SK-N-SH (cell line): ENCODE measurements around the gene AK5. TPM values are rescaled to one million over a fixed set of nuclear protein-coding genes. Genes with fewer than 3 reads are reported as not detected.

ENCODE experiments used
- CTCF ChIA-PET: fragments of 300-600, 350-600 bp; formaldehyde crosslinking; extraction: SDS; loops from one replicate; lab custom pipeline; 2021; lab: Yijun Ruan, JAX
- POLR2A ChIA-PET: fragments of 350-600 bp; sonication (Branson Sonifier 250); formaldehyde crosslinking; extraction: SDS; loops from one replicate; lab custom pipeline; 2020; ENCODE audit warnings: antibody characterized with exemption, inconsistent platforms; lab: Yijun Ruan, JAX
- DNase-seq: peaks from one replicate; pipeline ENCODE4 v3.0.0; 2012
- H2AFZ ChIP-seq: fragments of 200-600 bp; sonication (generic); 2 replicates; pipeline ENCODE4 v1.8.1; 2016; ENCODE audit warnings: antibody characterized with exemption, mild to moderate bottlenecking, low read depth
- H3F3A ChIP-seq: fragments of 200-600 bp; sonication (generic); replicated peaks from 2 replicates; pipeline ENCODE3; 2016; ENCODE audit warnings: antibody characterized with exemption, mild to moderate bottlenecking; ENCODE audit not compliant: insufficient read depth
- H3K27ac ChIP-seq, 2 experiments: fragments of 200-500 bp in 1 of 2; fragments of 200-600 bp in 1 of 2; sonication (Bioruptor generic) in 1 of 2; sonication (generic), shearing (Covaris generic) in 1 of 2; 2 replicates each; pipeline versions ENCODE4 v1.5.1 to v1.6.1; 2014 to 2016; ENCODE audit warnings: low read depth in 2 of 2, inconsistent platforms in 1 of 2, low read length in 1 of 2, mild to moderate bottlenecking in 1 of 2, mixed read lengths in 1 of 2
- H3K27me3 ChIP-seq: fragments of 200-600 bp; sonication (generic), shearing (Covaris generic); 2 replicates; pipeline ENCODE4 v1.6.1; 2016; ENCODE audit warnings: mixed run types; ENCODE audit not compliant: insufficient read depth
- H3K36me3 ChIP-seq, 2 experiments: fragments of 200-500 bp in 1 of 2; fragments of 200-600 bp in 1 of 2; sonication (Bioruptor generic) in 1 of 2; sonication (generic) in 1 of 2; replicated peaks in 1 of 2; 2 replicates each; pipeline versions ENCODE3 to v1.5.1; 2014 to 2016; ENCODE audit warnings: low read length in 1 of 2, mild to moderate bottlenecking in 1 of 2; ENCODE audit not compliant: insufficient read depth in 2 of 2, control insufficient read depth in 1 of 2
- H3K4me1 ChIP-seq, 2 experiments: fragments of 200-500 bp in 1 of 2; fragments of 200-600 bp in 1 of 2; sonication (Bioruptor generic) in 1 of 2; sonication (generic), shearing (Covaris generic) in 1 of 2; 2 replicates each; pipeline versions ENCODE4 v1.5.1 to v1.6.1; 2014 to 2016; ENCODE audit warnings: low read depth in 1 of 2, low read length in 1 of 2, mixed run types in 1 of 2; ENCODE audit not compliant: insufficient read depth in 2 of 2, control insufficient read depth in 1 of 2
- H3K4me2 ChIP-seq: fragments of 200-600 bp; sonication (generic), shearing (Covaris generic); 2 replicates; pipeline ENCODE4 v1.6.1; 2017; ENCODE audit warnings: mixed run types
- H3K4me3 ChIP-seq, 2 experiments: fragments of 200-500 bp in 1 of 2; fragments of 200-600 bp in 1 of 2; sonication (Bioruptor generic) in 1 of 2; sonication (generic), shearing (Covaris generic) in 1 of 2; 2 replicates each; pipeline versions ENCODE4 v1.5.1 to v1.8.1; 2014 to 2016; ENCODE audit warnings: low read depth in 2 of 2, inconsistent platforms in 1 of 2, low read length in 1 of 2, mild to moderate bottlenecking in 1 of 2, mixed read lengths in 1 of 2, moderate library complexity in 1 of 2
- H3K79me2 ChIP-seq: fragments of 200-600 bp; sonication (generic); 2 replicates; pipeline ENCODE4 v1.8.1; 2017; ENCODE audit warnings: mild to moderate bottlenecking; ENCODE audit not compliant: insufficient read depth
- H3K9ac ChIP-seq: fragments of 200-600 bp; sonication (generic); 2 replicates; pipeline ENCODE4 v1.6.1; 2017; ENCODE audit warnings: mixed run types
- H3K9me2 ChIP-seq: fragments of 200-600 bp; sonication (generic); 2 replicates; pipeline ENCODE4 v1.6.1; 2017; ENCODE audit warnings: mixed run types
- H3K9me3 ChIP-seq: fragments of 200-600 bp; sonication (generic); 2 replicates; pipeline ENCODE4 v1.6.1; 2017; ENCODE audit warnings: mixed run types, mild to moderate bottlenecking, moderate library complexity
- H4K20me1 ChIP-seq: fragments of 200-600 bp; sonication (generic); 2 replicates; pipeline ENCODE4 v1.6.1; 2017; ENCODE audit warnings: mild to moderate bottlenecking, mixed run types; ENCODE audit not compliant: insufficient read depth
- FOSL2 ChIP-seq: IDR thresholded peaks from 2 replicates; pipeline ENCODE4 v1.4.0; 2012; ENCODE audit warnings: low read depth, mild to moderate bottlenecking, moderate library complexity, borderline replicate concordance
- FOXM1 ChIP-seq: IDR thresholded peaks from 2 replicates; pipeline ENCODE4 v1.4.0; 2012; ENCODE audit warnings: low read depth, mild to moderate bottlenecking
- MXI1 ChIP-seq: IDR thresholded peaks from 2 replicates; pipeline ENCODE4 v1.6.1; 2012; ENCODE audit warnings: mild to moderate bottlenecking, low read depth, low read length, improper control_type of control experiment
- NFIC ChIP-seq: IDR thresholded peaks from 2 replicates; pipeline ENCODE4 v1.4.0; 2012; ENCODE audit warnings: borderline replicate concordance
- POLR2AphosphoS5 ChIP-seq: IDR thresholded peaks from 2 replicates; pipeline ENCODE4 v1.6.1; 2012; ENCODE audit warnings: low read depth, low read length
- RAD21 ChIP-seq: IDR thresholded peaks from 2 replicates; pipeline ENCODE4 v1.6.1; 2012; ENCODE audit warnings: mild to moderate bottlenecking, low read length
- RCOR1 ChIP-seq: fragments of 150-350 bp; IDR thresholded peaks from 2 replicates; pipeline ENCODE4 v1.6.1; 2017; ENCODE audit warnings: antibody characterized with exemption, low read length
- RFX5 ChIP-seq: IDR thresholded peaks from 2 replicates; pipeline ENCODE4 v1.6.1; 2012; ENCODE audit warnings: mild to moderate bottlenecking, improper control_type of control experiment, low read length
- RXRA ChIP-seq: IDR thresholded peaks from 2 replicates; pipeline ENCODE4 v1.4.0; 2012; ENCODE audit warnings: low read depth, mild to moderate bottlenecking, borderline replicate concordance
- SMC3 ChIP-seq: IDR thresholded peaks from 2 replicates; pipeline ENCODE4 v1.6.1; 2012; ENCODE audit warnings: low read depth, low read length, improper control_type of control experiment
- TAF1 ChIP-seq: IDR thresholded peaks from 2 replicates; pipeline ENCODE4 v1.6.1; 2012; ENCODE audit warnings: low read depth, mild to moderate bottlenecking, low read length, moderate library complexity, borderline replicate concordance
- TCF12 ChIP-seq: IDR thresholded peaks from 2 replicates; pipeline ENCODE4 v1.4.0; 2012
- WGBS: methylation state at CpG from one replicate; pipeline ENCODE4 v1.1.6; 2017; ENCODE audit warnings: low lambda C conversion rate; 5-methylcytosine and 5-hydroxymethylcytosine counted together
- polyA plus RNA-seq, 3 experiments: library from polyadenylated mRNA; depleted of rRNA; stranded (reverse); fragments of >200 nt; gene quantifications; 2 replicates each; pipeline ENCODE4 v1.2.3, GENCODE V29; 2012
- TF ChIP-seq, protein P1 (sequence below): IDR thresholded peaks from 2 replicates; pipeline ENCODE4 v1.4.0; 2012; ENCODE audit warnings: low read depth, borderline replicate concordance
- TF ChIP-seq, protein P2 (sequence below): IDR thresholded peaks from 2 replicates; pipeline ENCODE4 v1.6.1; 2012; ENCODE audit warnings: mild to moderate bottlenecking, low read depth, low read length, moderate library complexity
- TF ChIP-seq, protein P3 (sequence below): IDR thresholded peaks from 2 replicates; pipeline ENCODE4 v1.4.0; 2012; ENCODE audit warnings: low read depth
- TF ChIP-seq, protein P4 (sequence below): fragments of 150-350 bp; IDR thresholded peaks from 2 replicates; pipeline ENCODE4 v1.6.1; 2017; ENCODE audit warnings: antibody characterized with exemption, low read length, low read depth, borderline replicate concordance
- TF ChIP-seq, protein P5 (sequence below): IDR thresholded peaks from 2 replicates; pipeline ENCODE4; 2012
- TF ChIP-seq, protein P6 (sequence below): fragments of 150-350 bp; IDR thresholded peaks from 2 replicates; pipeline ENCODE4 v1.6.1; 2016; ENCODE audit warnings: mild to moderate bottlenecking, low read depth, low read length

Gene AK5
- polyA plus RNA-seq, 1 of the 3 experiments (the other 2 are of a cell fraction): 22.9 TPM

DNA sequence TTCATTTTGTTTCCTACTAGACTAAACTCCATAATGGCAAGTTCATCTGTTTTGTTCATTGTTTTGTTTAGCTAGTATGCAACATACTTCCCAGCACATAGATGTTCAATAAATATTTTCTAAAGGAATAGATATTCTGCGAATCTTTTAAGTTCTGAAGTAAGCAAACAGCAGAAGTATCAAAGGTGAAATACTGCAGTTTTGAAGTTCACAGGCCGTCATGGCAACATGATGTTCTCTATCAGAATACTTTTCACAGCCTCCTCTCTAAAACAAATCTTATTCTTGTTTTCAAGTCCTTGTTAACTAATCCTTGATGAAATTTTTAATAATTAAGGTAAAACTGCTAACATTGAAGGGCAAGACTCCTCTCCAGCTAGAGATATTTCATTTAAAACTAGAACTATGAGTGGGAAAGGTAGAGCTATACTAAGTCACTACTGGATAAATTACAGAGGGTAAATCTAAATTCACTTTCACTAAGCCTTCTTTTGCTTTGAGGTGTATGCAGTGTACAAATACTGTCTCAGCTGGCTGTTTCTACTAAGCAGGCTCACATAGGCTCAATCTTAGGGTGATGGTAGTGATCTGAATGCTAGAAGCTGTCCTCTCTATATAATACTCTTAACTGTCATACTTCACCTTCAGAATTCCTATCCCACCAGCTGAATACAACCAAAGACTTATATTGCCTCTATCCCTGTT is 303.9 kb downstream of the AK5 start (continued):
- TF ChIP-seq FOSL2 (no peak), TAF1 (no peak), RFX5 (no peak)
- TF ChIP-seq, protein P1, sequence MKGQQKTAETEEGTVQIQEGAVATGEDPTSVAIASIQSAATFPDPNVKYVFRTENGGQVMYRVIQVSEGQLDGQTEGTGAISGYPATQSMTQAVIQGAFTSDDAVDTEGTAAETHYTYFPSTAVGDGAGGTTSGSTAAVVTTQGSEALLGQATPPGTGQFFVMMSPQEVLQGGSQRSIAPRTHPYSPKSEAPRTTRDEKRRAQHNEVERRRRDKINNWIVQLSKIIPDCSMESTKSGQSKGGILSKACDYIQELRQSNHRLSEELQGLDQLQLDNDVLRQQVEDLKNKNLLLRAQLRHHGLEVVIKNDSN: no peak

DNA sequence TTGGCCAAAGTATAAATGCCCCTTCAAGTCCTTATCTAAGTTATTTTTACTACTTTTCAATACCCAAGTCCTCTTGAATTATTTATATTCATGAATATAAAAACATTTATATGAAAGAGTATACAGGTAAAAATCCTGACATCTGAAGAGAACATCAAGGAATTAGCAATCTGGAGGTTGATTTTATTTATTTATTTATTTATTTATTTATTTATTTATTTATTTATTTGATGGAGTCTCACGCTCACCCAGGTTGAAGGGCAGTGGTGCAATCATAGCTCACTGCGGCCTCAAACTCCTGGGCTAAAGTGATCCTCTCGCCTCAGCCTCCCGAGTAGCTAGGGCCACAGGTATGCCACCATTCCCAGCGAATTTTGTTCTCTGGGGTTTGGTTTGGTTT is 307.4 kb downstream of the AK5 start:
- H3K27ac ChIP-seq: no peak overlapping the region
- ChIA-PET POLR2A (no interaction called here), CTCF (no interaction called here)
- no peak for DNase-seq
- H2AFZ ChIP-seq: no peak overlapping the region
- peaks cover 9 to 22% of the 10 kb centered on the region in 2 experiments for H3K36me3 ChIP-seq
- H3K9ac ChIP-seq: no peak overlapping the region
- TF ChIP-seq NFIC: no peak
- no peak for TF ChIP-seq SMC3
- no peak for TF ChIP-seq RAD21
- TF ChIP-seq, protein P2, sequence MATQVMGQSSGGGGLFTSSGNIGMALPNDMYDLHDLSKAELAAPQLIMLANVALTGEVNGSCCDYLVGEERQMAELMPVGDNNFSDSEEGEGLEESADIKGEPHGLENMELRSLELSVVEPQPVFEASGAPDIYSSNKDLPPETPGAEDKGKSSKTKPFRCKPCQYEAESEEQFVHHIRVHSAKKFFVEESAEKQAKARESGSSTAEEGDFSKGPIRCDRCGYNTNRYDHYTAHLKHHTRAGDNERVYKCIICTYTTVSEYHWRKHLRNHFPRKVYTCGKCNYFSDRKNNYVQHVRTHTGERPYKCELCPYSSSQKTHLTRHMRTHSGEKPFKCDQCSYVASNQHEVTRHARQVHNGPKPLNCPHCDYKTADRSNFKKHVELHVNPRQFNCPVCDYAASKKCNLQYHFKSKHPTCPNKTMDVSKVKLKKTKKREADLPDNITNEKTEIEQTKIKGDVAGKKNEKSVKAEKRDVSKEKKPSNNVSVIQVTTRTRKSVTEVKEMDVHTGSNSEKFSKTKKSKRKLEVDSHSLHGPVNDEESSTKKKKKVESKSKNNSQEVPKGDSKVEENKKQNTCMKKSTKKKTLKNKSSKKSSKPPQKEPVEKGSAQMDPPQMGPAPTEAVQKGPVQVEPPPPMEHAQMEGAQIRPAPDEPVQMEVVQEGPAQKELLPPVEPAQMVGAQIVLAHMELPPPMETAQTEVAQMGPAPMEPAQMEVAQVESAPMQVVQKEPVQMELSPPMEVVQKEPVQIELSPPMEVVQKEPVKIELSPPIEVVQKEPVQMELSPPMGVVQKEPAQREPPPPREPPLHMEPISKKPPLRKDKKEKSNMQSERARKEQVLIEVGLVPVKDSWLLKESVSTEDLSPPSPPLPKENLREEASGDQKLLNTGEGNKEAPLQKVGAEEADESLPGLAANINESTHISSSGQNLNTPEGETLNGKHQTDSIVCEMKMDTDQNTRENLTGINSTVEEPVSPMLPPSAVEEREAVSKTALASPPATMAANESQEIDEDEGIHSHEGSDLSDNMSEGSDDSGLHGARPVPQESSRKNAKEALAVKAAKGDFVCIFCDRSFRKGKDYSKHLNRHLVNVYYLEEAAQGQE: no peak
- TF ChIP-seq, protein P3, sequence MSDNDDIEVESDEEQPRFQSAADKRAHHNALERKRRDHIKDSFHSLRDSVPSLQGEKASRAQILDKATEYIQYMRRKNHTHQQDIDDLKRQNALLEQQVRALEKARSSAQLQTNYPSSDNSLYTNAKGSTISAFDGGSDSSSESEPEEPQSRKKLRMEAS: no peak
- no peak for TF ChIP-seq POLR2AphosphoS5
- TF ChIP-seq, protein P4, sequence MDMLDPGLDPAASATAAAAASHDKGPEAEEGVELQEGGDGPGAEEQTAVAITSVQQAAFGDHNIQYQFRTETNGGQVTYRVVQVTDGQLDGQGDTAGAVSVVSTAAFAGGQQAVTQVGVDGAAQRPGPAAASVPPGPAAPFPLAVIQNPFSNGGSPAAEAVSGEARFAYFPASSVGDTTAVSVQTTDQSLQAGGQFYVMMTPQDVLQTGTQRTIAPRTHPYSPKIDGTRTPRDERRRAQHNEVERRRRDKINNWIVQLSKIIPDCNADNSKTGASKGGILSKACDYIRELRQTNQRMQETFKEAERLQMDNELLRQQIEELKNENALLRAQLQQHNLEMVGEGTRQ: no peak
- TF ChIP-seq TCF12: no peak
- no peak for TF ChIP-seq MXI1
- no peak for TF ChIP-seq RXRA
- TF ChIP-seq RCOR1: no peak
- TF ChIP-seq, protein P5, sequence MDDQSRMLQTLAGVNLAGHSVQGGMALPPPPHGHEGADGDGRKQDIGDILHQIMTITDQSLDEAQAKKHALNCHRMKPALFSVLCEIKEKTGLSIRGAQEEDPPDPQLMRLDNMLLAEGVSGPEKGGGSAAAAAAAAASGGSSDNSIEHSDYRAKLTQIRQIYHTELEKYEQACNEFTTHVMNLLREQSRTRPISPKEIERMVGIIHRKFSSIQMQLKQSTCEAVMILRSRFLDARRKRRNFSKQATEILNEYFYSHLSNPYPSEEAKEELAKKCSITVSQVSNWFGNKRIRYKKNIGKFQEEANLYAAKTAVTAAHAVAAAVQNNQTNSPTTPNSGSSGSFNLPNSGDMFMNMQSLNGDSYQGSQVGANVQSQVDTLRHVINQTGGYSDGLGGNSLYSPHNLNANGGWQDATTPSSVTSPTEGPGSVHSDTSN: no peak
- TF ChIP-seq, protein P6, sequence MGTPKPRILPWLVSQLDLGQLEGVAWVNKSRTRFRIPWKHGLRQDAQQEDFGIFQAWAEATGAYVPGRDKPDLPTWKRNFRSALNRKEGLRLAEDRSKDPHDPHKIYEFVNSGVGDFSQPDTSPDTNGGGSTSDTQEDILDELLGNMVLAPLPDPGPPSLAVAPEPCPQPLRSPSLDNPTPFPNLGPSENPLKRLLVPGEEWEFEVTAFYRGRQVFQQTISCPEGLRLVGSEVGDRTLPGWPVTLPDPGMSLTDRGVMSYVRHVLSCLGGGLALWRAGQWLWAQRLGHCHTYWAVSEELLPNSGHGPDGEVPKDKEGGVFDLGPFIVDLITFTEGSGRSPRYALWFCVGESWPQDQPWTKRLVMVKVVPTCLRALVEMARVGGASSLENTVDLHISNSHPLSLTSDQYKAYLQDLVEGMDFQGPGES: no peak
- no peak for TF ChIP-seq FOXM1
- TF ChIP-seq, all 33 proteins: peak for 0
- Histone ChIP-seq H3K4me1 (peaks cover 0 to 13% of the 10 kb centered on the region in 2 experiments; a peak in 2 of 4 replicates), H3K4me2 (no peak overlapping the region), H3K9me2 (no peaks in the 10 kb centered on the region), H3K9me3 (no peaks in the 10 kb centered on the region), H3K27me3 (no peaks in the 10 kb centered on the region), H3K79me2 (peaks cover 46% of the 10 kb centered on the region), H3K4me3 (no peak overlapping the region), H3F3A (peaks cover 2% of the 10 kb centered on the region), H4K20me1 (no peaks in the 10 kb centered on the region)
- 96% methylated on average over 5 of the region's 5 CpGs for whole genome bisulfite sequencing
